ENCODE measurements around the gene SORCS2.

- TF ChIP-seq CTCF (IDR thresholded peaks at IDR 0.05; ENCODE audit: low read length) (no peak), EZH2 (IDR thresholded peaks at IDR 0.05; ENCODE audit: borderline replicate concordance, low read length) (no peak)
Measured at GRCh38 chr4:7705062-7705461, 512.7 kb downstream of the SORCS2 start.

Data from OCI-LY1 (cell line).